Mesodermal cell (in vitro differentiated cells): ENCODE data around the gene INHBC.
A peak's percentile ranks its signal among the peaks of the same experiment; 100 is the strongest.

ENCODE experiments used
- H3K27ac ChIP-seq: 2 replicates; pipeline ENCODE4 v1.7.0; 2013; ENCODE audit warnings: mild to moderate bottlenecking, low read depth, low read length, moderate library complexity; ENCODE audit not compliant: severe bottlenecking
- H3K36me3 ChIP-seq: 2 replicates; pipeline ENCODE4 v1.7.1; 2013; ENCODE audit warnings: mild to moderate bottlenecking, low read length, moderate library complexity; ENCODE audit not compliant: control insufficient read depth, insufficient read depth
- H3K4me1 ChIP-seq: one replicate; pipeline ENCODE4 v1.7.1; 2013; ENCODE audit warnings: mild to moderate bottlenecking, low read length; ENCODE audit not compliant: insufficient read depth, control insufficient read depth, poor library complexity, severe bottlenecking
- H3K4me3 ChIP-seq: 2 replicates; pipeline ENCODE4 v1.7.0; 2013; ENCODE audit warnings: low read length, control low read depth, mild to moderate bottlenecking; ENCODE audit not compliant: insufficient read depth, poor library complexity, severe bottlenecking; ENCODE audit errors: extremely low read depth
- H3K9me3 ChIP-seq: 2 replicates; pipeline ENCODE4 v1.7.1; 2013; ENCODE audit warnings: mild to moderate bottlenecking, low read length, moderate library complexity; ENCODE audit not compliant: control insufficient read depth
- WGBS, 2 experiments: methylation state at CpG; one replicate each; pipeline ENCODE4 v1.1.5; 2013; ENCODE audit warnings: missing lambda C conversion rate in 2 of 2; ENCODE audit not compliant: insufficient coverage in 2 of 2; 5-methylcytosine and 5-hydroxymethylcytosine counted together

Gene INHBC

GRCh38 chr12:57461276-57461916 is 26.8 kb downstream of the INHBC start:
- H3K4me3 ChIP-seq = peak overlapping the region; percentile 62
- H3K27ac ChIP-seq = peak overlapping the region; percentile 74
- H3K9me3 ChIP-seq = no peaks in the 10 kb centered on the region
- WGBS, 2 experiments = 0 to 1% methylated on average over 16 to 17 of the region's 32 CpGs
- no peaks in the 10 kb centered on the region for H3K36me3 ChIP-seq
- H3K4me1 ChIP-seq = peaks cover 19% of the 10 kb centered on the region

- Histone ChIP-seq H3K4me3 (peak overlapping the region; percentile 62), H3K27ac (peak overlapping the region; percentile 74), H3K4me1 (peaks cover 19% of the 10 kb centered on the region), H3K9me3 (no peaks in the 10 kb centered on the region), H3K36me3 (no peaks in the 10 kb centered on the region)
- 0% methylated on average over 1 of the region's 9 CpGs; no CpG with 5 or more reads in 1 of the 2 experiments for WGBS, 2 experiments
These were observed 27.3 kb downstream of the INHBC start for GRCh38 chr12:57461917-57462250.

GRCh38 chr12:57462251-57462911 is 27.8 kb downstream of the INHBC start:
- H3K27ac ChIP-seq = peak overlapping the region; percentile 74
- H3K9me3 ChIP-seq = no peaks in the 10 kb centered on the region

GRCh38 chr12:57462912-57463253 is 28.3 kb downstream of the INHBC start:
- WGBS, 2 experiments = 47 to 64% methylated on average over 2 to 4 of the region's 5 CpGs
- Histone ChIP-seq H3K4me1 (peaks cover 19% of the 10 kb centered on the region), H3K9me3 (no peaks in the 10 kb centered on the region), H3K4me3 (no peak overlapping the region), H3K27ac (no peak overlapping the region), H3K36me3 (no peaks in the 10 kb centered on the region)

More at GRCh38 chr12:57462251-57462911, 27.8 kb downstream of the INHBC start:
- WGBS, 2 experiments = 0% methylated on average over 13 to 17 of the region's 28 CpGs
- Histone ChIP-seq H3K36me3 (no peaks in the 10 kb centered on the region), H3K4me1 (peaks cover 19% of the 10 kb centered on the region), H3K4me3 (peak overlapping the region; percentile 62)

GRCh38 chr12:57464569-57464968 is 30.0 kb downstream of the INHBC start:
- H3K4me1 ChIP-seq = peaks cover 13% of the 10 kb centered on the region
- H3K27ac ChIP-seq = no peak overlapping the region
- no peaks in the 10 kb centered on the region for H3K36me3 ChIP-seq
- no peak overlapping the region for H3K4me3 ChIP-seq
- no peaks in the 10 kb centered on the region for H3K9me3 ChIP-seq
- WGBS, 2 experiments = 96% methylated on average over 12 of the region's 12 CpGs

- H3K4me1 ChIP-seq = peaks cover 11% of the 10 kb centered on the region
- WGBS, 2 experiments = 93 to 94% methylated on average over 2 to 4 of the region's 6 CpGs
These were observed 30.6 kb downstream of the INHBC start for GRCh38 chr12:57465030-57465746.

GRCh38 chr12:57465747-57466505 is 31.3 kb downstream of the INHBC start:
- Histone ChIP-seq H3K36me3 (no peaks in the 10 kb centered on the region), H3K4me1 (peaks cover 6% of the 10 kb centered on the region), H3K9me3 (no peaks in the 10 kb centered on the region), H3K27ac (no peak overlapping the region), H3K4me3 (no peak overlapping the region)
- whole genome bisulfite sequencing, 2 experiments = 91 to 96% methylated on average over 13 of the region's 14 CpGs

More at GRCh38 chr12:57465030-57465746, 30.6 kb downstream of the INHBC start:
- H3K9me3 ChIP-seq = no peaks in the 10 kb centered on the region
- no peak overlapping the region for H3K4me3 ChIP-seq
- no peak overlapping the region for H3K27ac ChIP-seq
- no peaks in the 10 kb centered on the region for H3K36me3 ChIP-seq

- no peak overlapping the region for H3K27ac ChIP-seq
- no peak overlapping the region for H3K4me3 ChIP-seq
- H3K9me3 ChIP-seq = no peaks in the 10 kb centered on the region
- 91 to 93% methylated on average over 12 of the region's 12 CpGs for WGBS, 2 experiments
- H3K4me1 ChIP-seq = no peaks in the 10 kb centered on the region
- H3K36me3 ChIP-seq = no peaks in the 10 kb centered on the region
These were observed 32.8 kb downstream of the INHBC start for GRCh38 chr12:57467212-57467874.

GRCh38 chr12:57467915-57468314 is 33.3 kb downstream of the INHBC start:
- no peak overlapping the region for H3K27ac ChIP-seq
- H3K4me3 ChIP-seq = no peak overlapping the region
- H3K36me3 ChIP-seq = no peaks in the 10 kb centered on the region
- 90 to 97% methylated on average over 11 of the region's 11 CpGs for WGBS, 2 experiments
- no peaks in the 10 kb centered on the region for H3K4me1 ChIP-seq
- H3K9me3 ChIP-seq = no peaks in the 10 kb centered on the region
